Lower leg skin (tissue), 4 donors: ENCODE data around the gene TMEM44. TPM values are rescaled to one million over a fixed set of nuclear protein-coding genes. Genes with fewer than 3 reads are reported as not detected.

ENCODE experiments used
- DNase-seq, 2 donors: peaks; one replicate each; pipeline ENCODE4 v3.0.0-alpha.2; 2019; ENCODE audit warnings: low spot score in 2 of 2
- H3K4me3 ChIP-seq: fragments of 200-600 bp; sonication (generic); 2 replicates; pipeline ENCODE4 v1.5.1; 2017; ENCODE audit warnings: mild to moderate bottlenecking, low read depth; ENCODE audit not compliant: poor library complexity, severe bottlenecking
- POLR2A ChIP-seq, 2 donors: fragments of 450-650 bp; IDR thresholded peaks; one replicate each; pipeline ENCODE4 v1.6.1; 2016 to 2017; ENCODE audit warnings: antibody characterized with exemption in 2 of 2, mild to moderate bottlenecking in 1 of 2, moderate library complexity in 1 of 2
- WGBS, 2 donors: methylation state at CpG; one replicate each; pipeline ENCODE4 v1.1.5; 2018; 5-methylcytosine and 5-hydroxymethylcytosine counted together
- intact Hi-C: fragments of 100-400 bp; cut with DNase I; formaldehyde crosslinking; loops from one replicate; pipeline ENCODE4 v1.15.0; 2023; ENCODE audit warnings: low total_unique reads
- total RNA-seq, 4 donors: library from RNA; depleted of rRNA; stranded (reverse); fragments of >200 nt; gene quantifications; one replicate each; pipeline ENCODE4 v1.1.0, GENCODE V29; 2016
- TF ChIP-seq, protein P1 (sequence below), 3 donors: fragments of 450-650 bp; IDR thresholded peaks; one replicate each; pipeline ENCODE4 v1.5.1; 2016; ENCODE audit warnings: antibody characterized with exemption in 3 of 3, mild to moderate bottlenecking in 3 of 3, moderate library complexity in 2 of 3

TMEM44 gene
- total RNA-seq, 4 donors from 2014 or later: 1.2 to 8.5 (median 4.6) TPM

DNA sequence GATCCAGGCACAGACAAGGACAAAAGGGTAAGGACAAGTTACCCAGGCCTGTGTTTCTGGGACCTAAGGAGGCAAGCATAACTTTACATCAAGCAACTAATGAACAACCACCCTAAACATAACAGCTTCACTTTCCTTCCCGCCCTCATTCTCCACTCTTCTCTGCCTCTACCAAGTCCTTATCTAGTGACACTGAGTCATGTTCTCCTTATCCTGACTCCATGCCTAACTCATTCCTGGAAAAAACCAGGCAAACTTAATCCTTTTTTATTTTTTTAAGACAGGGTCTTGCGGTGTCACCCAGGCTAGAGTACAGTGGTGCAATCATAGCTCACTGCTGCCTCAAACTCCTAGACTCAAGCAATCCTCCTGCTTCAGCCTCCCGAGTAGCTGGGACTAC, 44.5 kb downstream of the TMEM44 start:
- intact Hi-C loops: no loop called here
- no peak overlapping the region for H3K4me3 ChIP-seq
- TF ChIP-seq POLR2A (IDR thresholded peaks at IDR 0.05): no peak
- TF ChIP-seq, protein P1, sequence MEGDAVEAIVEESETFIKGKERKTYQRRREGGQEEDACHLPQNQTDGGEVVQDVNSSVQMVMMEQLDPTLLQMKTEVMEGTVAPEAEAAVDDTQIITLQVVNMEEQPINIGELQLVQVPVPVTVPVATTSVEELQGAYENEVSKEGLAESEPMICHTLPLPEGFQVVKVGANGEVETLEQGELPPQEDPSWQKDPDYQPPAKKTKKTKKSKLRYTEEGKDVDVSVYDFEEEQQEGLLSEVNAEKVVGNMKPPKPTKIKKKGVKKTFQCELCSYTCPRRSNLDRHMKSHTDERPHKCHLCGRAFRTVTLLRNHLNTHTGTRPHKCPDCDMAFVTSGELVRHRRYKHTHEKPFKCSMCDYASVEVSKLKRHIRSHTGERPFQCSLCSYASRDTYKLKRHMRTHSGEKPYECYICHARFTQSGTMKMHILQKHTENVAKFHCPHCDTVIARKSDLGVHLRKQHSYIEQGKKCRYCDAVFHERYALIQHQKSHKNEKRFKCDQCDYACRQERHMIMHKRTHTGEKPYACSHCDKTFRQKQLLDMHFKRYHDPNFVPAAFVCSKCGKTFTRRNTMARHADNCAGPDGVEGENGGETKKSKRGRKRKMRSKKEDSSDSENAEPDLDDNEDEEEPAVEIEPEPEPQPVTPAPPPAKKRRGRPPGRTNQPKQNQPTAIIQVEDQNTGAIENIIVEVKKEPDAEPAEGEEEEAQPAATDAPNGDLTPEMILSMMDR (IDR thresholded peaks at IDR 0.05): no peak
- 98 to 99% methylated on average over 3 of the region's 3 CpGs for WGBS, 2 donors
- no peak for DNase-seq

DNA sequence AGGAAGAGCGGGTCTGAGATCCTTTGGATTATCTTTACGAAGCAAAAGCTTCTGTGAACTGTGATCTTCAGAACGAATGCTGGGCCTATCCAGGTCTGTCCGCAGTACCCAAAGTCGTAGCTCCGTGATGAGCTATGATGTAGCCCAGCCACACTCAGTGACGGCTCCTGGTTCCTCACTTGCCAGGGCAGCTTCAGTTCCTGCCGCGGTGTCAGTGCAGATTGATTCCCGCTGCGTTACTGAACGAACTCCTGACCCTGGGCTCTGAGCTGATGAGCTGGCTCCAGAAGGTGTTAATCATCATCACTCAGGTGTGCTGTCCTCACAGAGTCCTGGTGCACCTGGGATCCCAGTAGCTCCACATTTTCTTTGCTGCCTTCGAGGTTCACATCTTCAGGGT, 45.0 kb downstream of the TMEM44 start:
- no peak for TF ChIP-seq POLR2A (IDR thresholded peaks at IDR 0.05)
- TF ChIP-seq, protein P1 (IDR thresholded peaks at IDR 0.05): no peak
- intact Hi-C loops: no loop called here
- DNase-seq: no peak
- 90 to 92% methylated on average over 13 of the region's 13 CpGs for WGBS, 2 donors
- H3K4me3 ChIP-seq: no peak overlapping the region

- 60 to 65% methylated on average over 14 of the region's 14 CpGs for WGBS, 2 donors
- TF ChIP-seq POLR2A (IDR thresholded peaks at IDR 0.05): no peak
- TF ChIP-seq, protein P1 (IDR thresholded peaks at IDR 0.05): no peak
- intact Hi-C loops: no loop called here
- DNase-seq: no peak
- H3K4me3 ChIP-seq: no peak overlapping the region
Observed at GRCh38 chr3:194587438-194587931, 45.7 kb downstream of the TMEM44 start.

GRCh38 chr3:194586836-194587235, 46.4 kb downstream of the TMEM44 start:
- DNase-seq: no peak
- no peak for TF ChIP-seq POLR2A (IDR thresholded peaks at IDR 0.05)
- TF ChIP-seq, protein P1 (IDR thresholded peaks at IDR 0.05): no peak
- intact Hi-C loops: no loop called here
- WGBS, 2 donors: 69 to 74% methylated on average over 2 of the region's 2 CpGs
- no peak overlapping the region for H3K4me3 ChIP-seq

DNA sequence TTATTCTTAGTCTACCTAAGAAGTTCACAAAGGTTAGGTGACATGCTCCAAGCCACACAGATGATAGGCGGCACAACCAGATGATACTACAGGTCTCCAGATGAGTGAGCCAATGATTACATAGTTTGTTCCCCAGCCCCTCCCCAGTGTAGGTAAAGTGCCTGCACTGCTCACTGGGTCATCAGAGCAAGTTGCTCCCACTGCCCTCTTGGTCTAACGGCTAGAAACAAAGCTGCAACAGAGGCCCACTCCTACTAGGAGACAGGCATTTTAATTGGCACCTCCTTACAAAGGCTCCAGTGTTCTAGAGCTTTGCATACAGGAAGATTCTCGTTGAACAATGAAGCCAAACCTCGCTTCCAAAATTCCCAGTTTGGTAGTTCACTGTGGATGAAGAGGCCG, 47.3 kb downstream of the TMEM44 start:
- no peak overlapping the region for H3K4me3 ChIP-seq
- intact Hi-C loops: no loop called here
- WGBS, 2 donors: 61 to 70% methylated on average over 5 of the region's 5 CpGs
- no peak for TF ChIP-seq POLR2A (IDR thresholded peaks at IDR 0.05)
- TF ChIP-seq, protein P1 (IDR thresholded peaks at IDR 0.05): no peak
- DNase-seq: no peak

GRCh38 chr3:194584866-194585265, 48.4 kb downstream of the TMEM44 start:
- WGBS, 2 donors: 97 to 98% methylated on average over 1 of the region's 1 CpG
- DNase-seq: no peak
- no peak overlapping the region for H3K4me3 ChIP-seq
- no peak for TF ChIP-seq POLR2A (IDR thresholded peaks at IDR 0.05)
- TF ChIP-seq, protein P1 (IDR thresholded peaks at IDR 0.05): no peak
- intact Hi-C loops: no loop called here
